K562 (cell line): ENCODE results near the gene GNA15. TPM values are rescaled to one million over a fixed set of nuclear protein-coding genes. Genes with fewer than 3 reads are reported as not detected.

ENCODE experiments used
- ATAC-seq: fragments of 200-7000 bp; cut with Tn5 transposase; 3 replicates; pipeline ENCODE4 v1.9.1; 2020; ENCODE audit warnings: moderate library complexity
- BruUV-seq: library from RNA; stranded (reverse); fragments of 400-500 nt; replicated peaks from 2 replicates; lab custom pipeline; 2021; lab: Mats Ljungman, UMichigan
- CTCF ChIA-PET: fragments of 300-600 bp; formaldehyde crosslinking; extraction: SDS; loops from one replicate; lab custom pipeline; 2021; ENCODE audit warnings: low intra/inter-chr PET ratio; lab: Yijun Ruan, JAX
- POLR2A ChIA-PET: fragments of 300-600, 350-650 bp; sonication (Branson Sonifier 250); formaldehyde crosslinking; extraction: SDS; loops from one replicate; lab custom pipeline; 2021; ENCODE audit warnings: antibody characterized with exemption, inconsistent platforms; lab: Yijun Ruan, JAX
- DNase-seq, 4 experiments: peaks; one replicate each; pipeline versions ENCODE4 v3.0.0 to v3.0.0-alpha.2; 2011 to 2018; ENCODE audit warnings: low spot score in 3 of 4, mixed read lengths in 3 of 4; ENCODE audit errors: extremely low read depth in 1 of 4
- FAIRE-seq: peaks from 2 replicates; lab custom pipeline; 2011; peaks lifted over from hg19 to GRCh38; lab: Jason Lieb, UNC
- H2AFZ ChIP-seq: 2 replicates; pipeline ENCODE4 v1.6.0; 2011; ENCODE audit warnings: low read depth, low read length, control low read depth, inconsistent platforms
- H3K27ac ChIP-seq: fragments of 200-600 bp; 3 replicates; pipeline ENCODE4 v1.8.0; 2011; ENCODE audit warnings: low read depth, mild to moderate bottlenecking, control low read depth, inconsistent platforms, low read length, moderate library complexity, mixed read lengths; ENCODE audit errors: extremely low read depth
- H3K27me3 ChIP-seq, 2 experiments: fragments of 300-600 bp in 1 of 2; 2 replicates in 1 of 2; 3 replicates in 1 of 2; pipeline versions ENCODE4 v1.6.0 to v1.8.0; 2011; ENCODE audit warnings: inconsistent platforms in 2 of 2, low read length in 2 of 2, mild to moderate bottlenecking in 1 of 2, mixed read lengths in 1 of 2, moderate library complexity in 1 of 2; ENCODE audit not compliant: control insufficient read depth in 2 of 2, insufficient read depth in 2 of 2
- H3K36me3 ChIP-seq: fragments of 300-600 bp; 3 replicates; pipeline ENCODE4 v1.8.0; 2011; ENCODE audit warnings: mild to moderate bottlenecking, low read length, inconsistent platforms; ENCODE audit not compliant: control insufficient read depth, insufficient read depth
- H3K4me1 ChIP-seq, 2 experiments: fragments of 200-600 bp in 1 of 2; replicated peaks in 1 of 2; 2 replicates in 1 of 2; 3 replicates in 1 of 2; pipeline versions ENCODE4 v1.5.1 to v1.8.0; 2011; ENCODE audit warnings: inconsistent platforms in 2 of 2, low read length in 2 of 2, mild to moderate bottlenecking in 1 of 2, mixed read lengths in 1 of 2, moderate library complexity in 1 of 2; ENCODE audit not compliant: control insufficient read depth in 2 of 2, insufficient read depth in 2 of 2
- H3K4me2 ChIP-seq: 2 replicates; pipeline ENCODE4 v1.6.1; 2011; ENCODE audit warnings: low read length, control low read depth, inconsistent platforms, mixed read lengths; ENCODE audit not compliant: insufficient read depth
- H3K4me3 ChIP-seq: fragments of 200-600 bp; sonication (generic), shearing (Covaris generic); 2 replicates; pipeline ENCODE4 v1.5.1; 2016; ENCODE audit warnings: control low read depth, inconsistent platforms
- H3K79me2 ChIP-seq: fragments of 200-600 bp; 3 replicates; pipeline ENCODE4 v1.8.0; 2011; ENCODE audit warnings: low read length, inconsistent platforms; ENCODE audit not compliant: control insufficient read depth, insufficient read depth
- H3K9ac ChIP-seq, 2 experiments: 2 replicates each; pipeline versions ENCODE4 v1.6.0 to v1.6.1; 2011; ENCODE audit warnings: low read depth in 2 of 2, low read length in 2 of 2, control low read depth in 1 of 2, inconsistent platforms in 1 of 2, mild to moderate bottlenecking in 1 of 2, mixed read lengths in 1 of 2; ENCODE audit not compliant: insufficient read depth in 1 of 2
- H3K9me1 ChIP-seq: one replicate; pipeline ENCODE4 v1.6.0; 2011; ENCODE audit warnings: inconsistent platforms, mild to moderate bottlenecking, low read length, moderate library complexity; ENCODE audit not compliant: control insufficient read depth, insufficient read depth
- H3K9me3 ChIP-seq: replicated peaks from 2 replicates; pipeline ENCODE4 v1.5.1; 2011; ENCODE audit warnings: low read depth, low read length, inconsistent platforms; ENCODE audit not compliant: control insufficient read depth, insufficient read depth
- H4K20me1 ChIP-seq: replicated peaks from 2 replicates; pipeline ENCODE4 v1.6.1; 2011; ENCODE audit warnings: low read length, inconsistent platforms, mixed read lengths; ENCODE audit not compliant: control insufficient read depth, insufficient read depth
- CHD1 ChIP-seq: fragments of 200-600 bp; sonication (generic); IDR thresholded peaks from one replicate; pipeline ENCODE4 v1.6.1; 2012; ENCODE audit warnings: mild to moderate bottlenecking, moderate library complexity, low read length, inconsistent platforms
- NFRKB ChIP-seq: fragments of 450-650 bp; IDR thresholded peaks from 2 replicates; pipeline ENCODE4 v1.6.1; 2016; ENCODE audit warnings: low read depth
- ZBTB33 ChIP-seq: sonication (generic); formaldehyde crosslinking; IDR thresholded peaks from 2 replicates; pipeline ENCODE4 v1.8.1; 2023; ENCODE audit warnings: mild to moderate bottlenecking, missing genetic modification reagents
- WGBS: fragments of 100-300 bp; shearing (Covaris generic); methylation state at CpG from one replicate; pipeline ENCODE4 v1.1.6; 2016; ENCODE audit warnings: low coverage, mixed read lengths; ENCODE audit not compliant: insufficient coverage; ENCODE audit errors: missing lambda C conversion rate; 5-methylcytosine and 5-hydroxymethylcytosine counted together
- in situ Hi-C: fragments of 300-500 bp; cut with MboI; formaldehyde crosslinking; loops from 4 replicates; pipeline ENCODE4 v1.15.0; 2018; ENCODE audit warnings: inconsistent platforms, mixed read lengths
- intact Hi-C: fragments of 100-400 bp; cut with micrococcal nuclease; formaldehyde crosslinking; loops from 2 replicates; pipeline ENCODE4 v1.14.2; 2022
- polyA plus RNA-seq, 8 experiments: library from polyadenylated mRNA; depleted of rRNA in 4 of 8; stranded (reverse) in 5 of 8; unstranded in 3 of 8; fragments of >200 nt; fragmentation: Nextera tagmentation in 2 of 8; fragmentation: Illumina TruSeq in 1 of 8; extraction: Ambion mirVana in 2 of 8; extraction: Trizol in 1 of 8; gene quantifications; 2 replicates each; pipeline versions ENCODE4 v1.2.1 to v1.2.3, GENCODE V29; 2011 to 2014; ENCODE audit warnings: inconsistent platforms in 1 of 8, missing spikeins in 1 of 8
- total RNA-seq, 7 experiments: library from RNA; depleted of rRNA in 6 of 7; stranded (reverse); fragments of >200 nt in 6 of 7; fragmentation: Illumina TruSeq in 2 of 7; extraction: Trizol in 2 of 7; gene quantifications; 2 replicates each; pipeline versions ENCODE4 v1.2.1 to v1.2.3, GENCODE V29; 2011 to 2021; ENCODE audit warnings: low replicate concordance in 1 of 7
- TF ChIP-seq, protein P1 (sequence below): sonication (generic); formaldehyde crosslinking; IDR thresholded peaks from 2 replicates; pipeline ENCODE4 v1.8.0; 2023; ENCODE audit warnings: missing genetic modification reagents, mild to moderate bottlenecking, borderline replicate concordance

GNA15 gene
- total and polyA plus RNA-seq, 9 of the 15 experiments (the other 6 are each of a cell fraction or from before 2014, with no cell fraction given): 0.03 to 0.24 (median 0.11) TPM; not detected in 1

DNA sequence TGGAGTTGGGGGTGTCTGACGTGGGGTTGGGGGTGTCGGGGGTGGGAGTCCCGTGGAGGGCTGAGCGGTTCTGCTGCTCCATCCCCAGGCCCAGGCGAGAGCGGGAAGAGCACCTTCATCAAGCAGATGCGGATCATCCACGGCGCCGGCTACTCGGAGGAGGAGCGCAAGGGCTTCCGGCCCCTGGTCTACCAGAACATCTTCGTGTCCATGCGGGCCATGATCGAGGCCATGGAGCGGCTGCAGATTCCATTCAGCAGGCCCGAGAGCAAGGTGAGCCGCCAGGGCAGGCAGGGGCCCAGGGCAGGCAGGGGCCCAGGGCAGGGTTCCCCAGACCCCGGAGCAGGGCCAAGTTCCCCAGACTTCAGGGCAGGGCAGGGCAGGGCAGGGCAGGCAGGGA is 12.7 kb downstream of the GNA15 start:
- TF ChIP-seq CHD1: no peak
- peak; percentile 43; the same call in 1 of the 2 replicates for TF ChIP-seq ZBTB33 (CRISPR knock-in tag)
- WGBS: 89% methylated on average over 7 of the region's 20 CpGs
- H4K20me1 ChIP-seq: no peaks in the 10 kb centered on the region
- ChIA-PET POLR2A (no interaction called here), CTCF (no interaction called here)
- no peaks in the 10 kb centered on the region for H3K9me3 ChIP-seq
- FAIRE-seq: no peak
- H3K27me3 ChIP-seq: no peaks in the 10 kb centered on the region; a peak in 1 of 5 replicates
- no peak for DNase-seq
- in situ Hi-C loops (no loop called here), intact Hi-C loops (no loop called here)
- H3K36me3 ChIP-seq: no peaks in the 10 kb centered on the region
- H3K9me1 ChIP-seq: no peaks in the 10 kb centered on the region
- no TSS peak for BruUV-seq
- H3K9ac ChIP-seq: no peak overlapping the region
- no peak overlapping the region for H3K4me3 ChIP-seq
- peaks cover 0 to 28% of the 10 kb centered on the region in 2 experiments; a peak in 3 of 5 replicates for H3K4me1 ChIP-seq
- no peak overlapping the region for H3K27ac ChIP-seq
- no peaks in the 10 kb centered on the region for H3K79me2 ChIP-seq
- ATAC-seq: no peak
- no peak overlapping the region for H2AFZ ChIP-seq
- no peak overlapping the region for H3K4me2 ChIP-seq

GRCh38 chr19:3149089-3149488 is 13.3 kb downstream of the GNA15 start:
- ATAC-seq: no peak
- peaks cover 0 to 28% of the 10 kb centered on the region in 2 experiments; a peak in 3 of 5 replicates for H3K4me1 ChIP-seq
- no peaks in the 10 kb centered on the region for H3K36me3 ChIP-seq
- H3K9me1 ChIP-seq: no peaks in the 10 kb centered on the region
- no peaks in the 10 kb centered on the region for H3K79me2 ChIP-seq
- no TSS peak for BruUV-seq
- no peak overlapping the region for H3K4me2 ChIP-seq
- no peak for FAIRE-seq
- WGBS: 75% methylated on average over 6 of the region's 6 CpGs
- H3K9me3 ChIP-seq: no peaks in the 10 kb centered on the region
- no peaks in the 10 kb centered on the region for H4K20me1 ChIP-seq
- no peak for DNase-seq
- H3K9ac ChIP-seq: no peak overlapping the region
- H3K4me3 ChIP-seq: no peak overlapping the region
- POLR2A ChIA-PET: no interaction called here
- H3K27me3 ChIP-seq: no peaks in the 10 kb centered on the region; a peak in 1 of 5 replicates
- in situ Hi-C loops (no loop called here), intact Hi-C loops (no loop called here)
- CTCF ChIA-PET: no interaction called here
- no peak overlapping the region for H2AFZ ChIP-seq
- H3K27ac ChIP-seq: no peak overlapping the region
- 0 out of 2 replicates have a peak, but pooled peaks have one; percentile 30 for TF ChIP-seq NFRKB
- TF ChIP-seq, protein P1, sequence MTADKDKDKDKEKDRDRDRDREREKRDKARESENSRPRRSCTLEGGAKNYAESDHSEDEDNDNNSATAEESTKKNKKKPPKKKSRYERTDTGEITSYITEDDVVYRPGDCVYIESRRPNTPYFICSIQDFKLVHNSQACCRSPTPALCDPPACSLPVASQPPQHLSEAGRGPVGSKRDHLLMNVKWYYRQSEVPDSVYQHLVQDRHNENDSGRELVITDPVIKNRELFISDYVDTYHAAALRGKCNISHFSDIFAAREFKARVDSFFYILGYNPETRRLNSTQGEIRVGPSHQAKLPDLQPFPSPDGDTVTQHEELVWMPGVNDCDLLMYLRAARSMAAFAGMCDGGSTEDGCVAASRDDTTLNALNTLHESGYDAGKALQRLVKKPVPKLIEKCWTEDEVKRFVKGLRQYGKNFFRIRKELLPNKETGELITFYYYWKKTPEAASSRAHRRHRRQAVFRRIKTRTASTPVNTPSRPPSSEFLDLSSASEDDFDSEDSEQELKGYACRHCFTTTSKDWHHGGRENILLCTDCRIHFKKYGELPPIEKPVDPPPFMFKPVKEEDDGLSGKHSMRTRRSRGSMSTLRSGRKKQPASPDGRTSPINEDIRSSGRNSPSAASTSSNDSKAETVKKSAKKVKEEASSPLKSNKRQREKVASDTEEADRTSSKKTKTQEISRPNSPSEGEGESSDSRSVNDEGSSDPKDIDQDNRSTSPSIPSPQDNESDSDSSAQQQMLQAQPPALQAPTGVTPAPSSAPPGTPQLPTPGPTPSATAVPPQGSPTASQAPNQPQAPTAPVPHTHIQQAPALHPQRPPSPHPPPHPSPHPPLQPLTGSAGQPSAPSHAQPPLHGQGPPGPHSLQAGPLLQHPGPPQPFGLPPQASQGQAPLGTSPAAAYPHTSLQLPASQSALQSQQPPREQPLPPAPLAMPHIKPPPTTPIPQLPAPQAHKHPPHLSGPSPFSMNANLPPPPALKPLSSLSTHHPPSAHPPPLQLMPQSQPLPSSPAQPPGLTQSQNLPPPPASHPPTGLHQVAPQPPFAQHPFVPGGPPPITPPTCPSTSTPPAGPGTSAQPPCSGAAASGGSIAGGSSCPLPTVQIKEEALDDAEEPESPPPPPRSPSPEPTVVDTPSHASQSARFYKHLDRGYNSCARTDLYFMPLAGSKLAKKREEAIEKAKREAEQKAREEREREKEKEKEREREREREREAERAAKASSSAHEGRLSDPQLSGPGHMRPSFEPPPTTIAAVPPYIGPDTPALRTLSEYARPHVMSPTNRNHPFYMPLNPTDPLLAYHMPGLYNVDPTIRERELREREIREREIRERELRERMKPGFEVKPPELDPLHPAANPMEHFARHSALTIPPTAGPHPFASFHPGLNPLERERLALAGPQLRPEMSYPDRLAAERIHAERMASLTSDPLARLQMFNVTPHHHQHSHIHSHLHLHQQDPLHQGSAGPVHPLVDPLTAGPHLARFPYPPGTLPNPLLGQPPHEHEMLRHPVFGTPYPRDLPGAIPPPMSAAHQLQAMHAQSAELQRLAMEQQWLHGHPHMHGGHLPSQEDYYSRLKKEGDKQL (CRISPR knock-in tag): no peak
